ENCODE results near the gene PLIN1. TPM values are rescaled to one million over a fixed set of nuclear protein-coding genes. Genes with fewer than 3 reads are reported as not detected.

The PLIN1 gene
- total and polyA plus RNA-seq, 10 of the 15 experiments (the other 5 are each of a cell fraction or from before 2014, with no cell fraction given), result 0.05 to 0.13 (median 0.09) TPM; not detected in 6

DNA sequence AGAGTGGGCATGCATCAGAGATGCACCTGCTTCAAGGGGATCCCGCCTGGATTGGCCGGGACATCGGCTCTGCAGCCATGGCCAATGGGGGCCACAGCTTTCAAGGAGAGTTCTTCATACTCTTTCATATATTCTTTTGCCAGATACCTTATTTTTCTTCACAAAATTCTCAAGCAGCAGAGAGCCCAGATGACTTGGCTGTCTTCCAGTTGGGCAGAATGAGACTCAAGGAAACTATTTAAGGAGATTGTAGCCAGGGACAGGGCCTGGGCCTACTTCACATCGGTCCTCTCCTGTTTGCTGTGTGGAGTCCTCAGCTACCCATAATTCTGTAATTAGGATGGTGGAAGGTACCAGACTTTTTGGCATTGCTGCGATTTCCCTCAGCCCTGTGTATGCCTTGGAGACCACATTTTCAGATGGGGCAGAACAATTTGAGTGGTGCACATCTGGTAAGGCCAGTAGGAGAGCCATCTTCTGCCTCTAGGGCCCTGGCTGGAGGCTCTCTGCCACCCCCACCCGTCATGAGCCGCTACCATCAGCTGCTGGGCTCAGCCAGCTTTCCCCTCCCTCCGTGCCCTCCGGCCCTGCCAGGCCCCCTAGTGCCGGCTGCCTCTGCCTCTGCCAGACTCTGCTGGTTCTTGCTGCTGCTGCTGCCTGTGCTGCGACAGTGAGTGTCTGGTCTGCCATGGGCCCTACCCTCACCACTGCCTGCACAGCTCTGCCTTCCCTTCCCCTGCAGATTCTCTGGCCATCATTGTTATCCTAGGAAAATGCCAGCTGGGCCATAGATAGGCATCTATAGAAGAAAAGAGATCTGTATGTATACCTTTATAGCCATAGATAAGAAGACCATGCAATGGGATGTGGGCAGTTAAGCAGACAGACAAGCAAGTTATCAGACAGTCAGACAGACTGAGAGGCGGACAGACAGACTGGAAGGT lies 6.7 kb downstream of the PLIN1 start:
- Histone ChIP-seq H4K20me1 (ENCODE audit: control insufficient read depth, insufficient read depth) (no peaks in the 10 kb centered on the region), H3K4me2 (ENCODE audit: control insufficient read depth, insufficient read depth) (no peak overlapping the region), H3K9me3 (replicated peaks; ENCODE audit: control insufficient read depth, insufficient read depth, low read length) (no peaks in the 10 kb centered on the region), H3K79me2 (ENCODE audit: control insufficient read depth, insufficient read depth, low read length) (no peaks in the 10 kb centered on the region), H3K4me1 (ENCODE audit: control insufficient read depth, insufficient read depth, low read length) (no peaks in the 10 kb centered on the region), H3K27ac (ENCODE audit: control insufficient read depth, insufficient read depth) (no peak overlapping the region), H3K4me3 (no peak overlapping the region), H3K36me3 (ENCODE audit: control insufficient read depth in 2 of 2, insufficient read depth in 2 of 2, low read length in 1 of 2) (no peaks in the 10 kb centered on the region), H2AFZ (ENCODE audit: control insufficient read depth, low read depth, low read length) (no peak overlapping the region), H3K27me3 (replicated peaks in 1 of 2; ENCODE audit: control insufficient read depth in 2 of 2, insufficient read depth in 2 of 2, low read length in 1 of 2) (no peaks in the 10 kb centered on the region), H3K9ac (ENCODE audit: control insufficient read depth, insufficient read depth, low read length) (no peak overlapping the region)
- POLR2A ChIA-PET, result no interaction called here
- SMC1A ChIA-PET (ENCODE audit: uncharacterized antibody, unreplicated experiment), result no interaction called here
- intact Hi-C loops (cut with micrococcal nuclease; ENCODE audit: unreplicated experiment) (no loop called here), in situ Hi-C loops (cut with MboI) (no loop called here)
- BruUV-seq (replicated peaks), result no TSS peak
- WGBS (ENCODE audit: insufficient coverage, insufficient replicate concordance, low lambda C conversion rate, missing lambda C conversion rate), result 47% methylated on average over 11 of the region's 12 CpGs
- TF ChIP-seq PAX8 (IDR thresholded peaks at IDR 0.05) (no peak), RFX5 (IDR thresholded peaks at IDR 0.05; ENCODE audit: low read depth, low read length) (no peak), NFYB (IDR thresholded peaks at IDR 0.05; ENCODE audit: insufficient read depth, low read depth, low read length) (no peak), EZH2 (IDR thresholded peaks at IDR 0.05; ENCODE audit: borderline replicate concordance, control insufficient read depth, low read depth, low read length) (no peak), SIX5 (IDR thresholded peaks at IDR 0.05; ENCODE audit: low read depth, low read length, severe bottlenecking) (no peak), TBL1XR1 (IDR thresholded peaks at IDR 0.05; ENCODE audit: low read depth, low read length) (no peak), NRF1 (conservative IDR thresholded peaks at IDR 0.05; ENCODE audit: low read depth, low read length) (no peak)
- TF ChIP-seq, protein P1, sequence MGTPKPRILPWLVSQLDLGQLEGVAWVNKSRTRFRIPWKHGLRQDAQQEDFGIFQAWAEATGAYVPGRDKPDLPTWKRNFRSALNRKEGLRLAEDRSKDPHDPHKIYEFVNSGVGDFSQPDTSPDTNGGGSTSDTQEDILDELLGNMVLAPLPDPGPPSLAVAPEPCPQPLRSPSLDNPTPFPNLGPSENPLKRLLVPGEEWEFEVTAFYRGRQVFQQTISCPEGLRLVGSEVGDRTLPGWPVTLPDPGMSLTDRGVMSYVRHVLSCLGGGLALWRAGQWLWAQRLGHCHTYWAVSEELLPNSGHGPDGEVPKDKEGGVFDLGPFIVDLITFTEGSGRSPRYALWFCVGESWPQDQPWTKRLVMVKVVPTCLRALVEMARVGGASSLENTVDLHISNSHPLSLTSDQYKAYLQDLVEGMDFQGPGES (IDR thresholded peaks at IDR 0.05), result no peak
- TF ChIP-seq, protein P2, sequence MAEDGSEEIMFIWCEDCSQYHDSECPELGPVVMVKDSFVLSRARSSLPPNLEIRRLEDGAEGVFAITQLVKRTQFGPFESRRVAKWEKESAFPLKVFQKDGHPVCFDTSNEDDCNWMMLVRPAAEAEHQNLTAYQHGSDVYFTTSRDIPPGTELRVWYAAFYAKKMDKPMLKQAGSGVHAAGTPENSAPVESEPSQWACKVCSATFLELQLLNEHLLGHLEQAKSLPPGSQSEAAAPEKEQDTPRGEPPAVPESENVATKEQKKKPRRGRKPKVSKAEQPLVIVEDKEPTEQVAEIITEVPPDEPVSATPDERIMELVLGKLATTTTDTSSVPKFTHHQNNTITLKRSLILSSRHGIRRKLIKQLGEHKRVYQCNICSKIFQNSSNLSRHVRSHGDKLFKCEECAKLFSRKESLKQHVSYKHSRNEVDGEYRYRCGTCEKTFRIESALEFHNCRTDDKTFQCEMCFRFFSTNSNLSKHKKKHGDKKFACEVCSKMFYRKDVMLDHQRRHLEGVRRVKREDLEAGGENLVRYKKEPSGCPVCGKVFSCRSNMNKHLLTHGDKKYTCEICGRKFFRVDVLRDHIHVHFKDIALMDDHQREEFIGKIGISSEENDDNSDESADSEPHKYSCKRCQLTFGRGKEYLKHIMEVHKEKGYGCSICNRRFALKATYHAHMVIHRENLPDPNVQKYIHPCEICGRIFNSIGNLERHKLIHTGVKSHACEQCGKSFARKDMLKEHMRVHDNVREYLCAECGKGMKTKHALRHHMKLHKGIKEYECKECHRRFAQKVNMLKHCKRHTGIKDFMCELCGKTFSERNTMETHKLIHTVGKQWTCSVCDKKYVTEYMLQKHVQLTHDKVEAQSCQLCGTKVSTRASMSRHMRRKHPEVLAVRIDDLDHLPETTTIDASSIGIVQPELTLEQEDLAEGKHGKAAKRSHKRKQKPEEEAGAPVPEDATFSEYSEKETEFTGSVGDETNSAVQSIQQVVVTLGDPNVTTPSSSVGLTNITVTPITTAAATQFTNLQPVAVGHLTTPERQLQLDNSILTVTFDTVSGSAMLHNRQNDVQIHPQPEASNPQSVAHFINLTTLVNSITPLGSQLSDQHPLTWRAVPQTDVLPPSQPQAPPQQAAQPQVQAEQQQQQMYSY (CRISPR knock-in tag; IDR thresholded peaks at IDR 0.05), result no peak
- TF ChIP-seq, protein P3, sequence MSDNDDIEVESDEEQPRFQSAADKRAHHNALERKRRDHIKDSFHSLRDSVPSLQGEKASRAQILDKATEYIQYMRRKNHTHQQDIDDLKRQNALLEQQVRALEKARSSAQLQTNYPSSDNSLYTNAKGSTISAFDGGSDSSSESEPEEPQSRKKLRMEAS (IDR thresholded peaks at IDR 0.05; ENCODE audit: low read depth, low read length), result no peak
- RAD21 ChIA-PET (ENCODE audit: unreplicated experiment), result interaction anchor here (1.5 kb wide), 1 partner anchor 202 kb away, joined by 4 read pairs; no protein-coding TSS in a partner anchor
- FAIRE-seq, result no peak
- CTCF ChIA-PET, result interaction anchor here (0.6 to 1.4 kb wide), 9 partner anchors 9 to 178 kb away, joined by 3 to 6 read pairs (median 4); no protein-coding TSS in a partner anchor
- no peak; the same call in 2 of the 3 replicates for ATAC-seq
- DNase-seq (ENCODE audit: low read depth, low spot score), result no peak
